Spleen (tissue), 11 donors: ENCODE measurements around the gene ZC3H8. TPM values are rescaled to one million over a fixed set of nuclear protein-coding genes. Genes with fewer than 3 reads are reported as not detected.

Experiments
- DNase-seq: peaks from one replicate; pipeline ENCODE4 v3.0.0-alpha.2; 2020
- H3K27ac ChIP-seq, 8 donors: fragments of 200-600 bp; sonication (generic) in 7 of 8; 1 replicate in 4 of 8; 2 replicates in 4 of 8; pipeline versions ENCODE4 v1.5.0 to v1.8.0; 2016 to 2021; ENCODE audit warnings: inconsistent platforms in 4 of 8, mild to moderate bottlenecking in 4 of 8, moderate library complexity in 1 of 8
- H3K27me3 ChIP-seq, 7 donors: fragments of 200-600 bp; sonication (generic) in 6 of 7; replicated peaks in 1 of 7; 1 replicate in 4 of 7; 2 replicates in 3 of 7; pipeline versions ENCODE4 v1.5.0 to v1.8.0; 2016 to 2021; ENCODE audit warnings: inconsistent platforms in 3 of 7, mild to moderate bottlenecking in 1 of 7
- H3K36me3 ChIP-seq, 6 donors: fragments of 200-600 bp; sonication (generic) in 5 of 6; 1 replicate in 4 of 6; 2 replicates in 2 of 6; pipeline versions ENCODE4 v1.5.0 to v1.8.0; 2016 to 2021; ENCODE audit warnings: inconsistent platforms in 2 of 6
- H3K4me1 ChIP-seq, 6 donors: fragments of 200-600 bp; sonication (generic) in 5 of 6; 1 replicate in 3 of 6; 2 replicates in 3 of 6; pipeline versions ENCODE4 v1.5.0 to v1.8.0; 2016 to 2021; ENCODE audit warnings: inconsistent platforms in 3 of 6
- H3K4me3 ChIP-seq, 8 donors: fragments of 200-600 bp; sonication (generic) in 7 of 8; 1 replicate in 4 of 8; 2 replicates in 4 of 8; pipeline versions ENCODE4 v1.5.0 to v1.8.0; 2016 to 2021; ENCODE audit warnings: inconsistent platforms in 4 of 8, mild to moderate bottlenecking in 4 of 8, moderate library complexity in 2 of 8
- H3K9me3 ChIP-seq, 8 donors: fragments of 200-600 bp; sonication (generic) in 7 of 8; 1 replicate in 4 of 8; 2 replicates in 4 of 8; pipeline versions ENCODE4 v1.5.0 to v1.8.0; 2016 to 2021; ENCODE audit warnings: inconsistent platforms in 4 of 8
- POLR2A ChIP-seq, 3 donors: fragments of 450-650 bp; IDR thresholded peaks; one replicate each; pipeline ENCODE4 v1.5.1; 2017; ENCODE audit warnings: antibody characterized with exemption in 3 of 3, mild to moderate bottlenecking in 1 of 3
- POLR2AphosphoS5 ChIP-seq, 3 donors: sonication (generic); formaldehyde crosslinking; IDR thresholded peaks; one replicate each; pipeline ENCODE4 v1.5.1; 2017; ENCODE audit warnings: antibody characterized with exemption in 3 of 3
- WGBS, 5 donors: extraction: QIAGEN DNeasy Blood & Tissue Kit in 3 of 5; methylation state at CpG; one replicate each; pipeline versions ENCODE4 v1.1.5 to v1.1.7; 2013 to 2018; 5-methylcytosine and 5-hydroxymethylcytosine counted together
- intact Hi-C: fragments of 100-400 bp; cut with DNase I; formaldehyde crosslinking; loops from one replicate; pipeline ENCODE4 v1.15.0; 2023; ENCODE audit warnings: low total_unique reads
- polyA plus RNA-seq, 3 donors: library from polyadenylated mRNA; stranded (reverse); fragments of 200-250 nt; gene quantifications; one replicate each; pipeline ENCODE4 v1.2.1, GENCODE V29; 2013
- total RNA-seq, 7 donors: library from RNA; depleted of rRNA in 3 of 7; stranded (reverse); fragments of >200 nt in 3 of 7; fragmentation: NEBNext Ultra II Directional in 4 of 7; extraction: Animal tissue kit (Norgen Biotek cat#: 25700) in 4 of 7; gene quantifications; one replicate each; pipeline versions ENCODE4 v1.1.0 to v1.2.1, GENCODE V29; 2016 to 2021
- TF ChIP-seq, protein P1 (sequence below), 11 experiments: fragments of 200-600 bp in 7 of 11; fragments of 450-650 bp in 4 of 11; sonication (generic) in 4 of 11; IDR thresholded peaks in 8 of 11; conservative IDR thresholded peaks in 3 of 11; 1 replicate in 7 of 11; 2 replicates in 4 of 11; pipeline versions ENCODE4 v1.4.0 to v1.8.0; 2016 to 2021; ENCODE audit warnings: antibody characterized with exemption in 11 of 11, inconsistent platforms in 4 of 11, mild to moderate bottlenecking in 1 of 11
- donor health status: healthy with polysubstance abuse.
- donor health status: DM: no; HTN: no; CAD: no; lungs with moderate emphysema.
- donor health status: DM: no; HTN: no; CAD: no.
- donor health status: Bipolar disorder and iron deficiency.
- donor health status: healthy.
- donor health status: DM: no; HTN: no; CAD: no.
- donor health status: DM: yes; HTN: yes; CAD: no.

The ZC3H8 gene
- total and polyA plus RNA-seq, 10 donors, result 5.7 to 70.5 (median 13.2) TPM

DNA sequence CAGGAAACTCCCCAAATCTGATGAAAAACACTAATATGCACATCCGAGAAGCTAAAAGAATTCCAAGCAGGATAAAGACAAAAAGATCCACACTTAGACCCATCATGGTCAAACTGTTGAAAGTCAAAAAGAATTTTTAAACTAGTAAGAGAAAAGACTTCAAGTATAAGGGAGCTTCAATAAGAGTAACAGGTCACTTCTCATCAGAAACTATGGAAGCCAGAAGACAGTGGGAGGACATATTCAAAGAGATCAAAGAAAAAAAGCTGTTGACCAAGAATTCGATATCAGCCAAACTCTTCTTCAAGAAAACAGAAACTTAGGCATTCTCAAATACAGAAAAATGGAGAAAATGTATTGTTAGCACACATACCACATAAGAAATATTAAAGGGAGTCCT is 50.4 kb downstream of the ZC3H8 start:
- TF ChIP-seq, protein P1, sequence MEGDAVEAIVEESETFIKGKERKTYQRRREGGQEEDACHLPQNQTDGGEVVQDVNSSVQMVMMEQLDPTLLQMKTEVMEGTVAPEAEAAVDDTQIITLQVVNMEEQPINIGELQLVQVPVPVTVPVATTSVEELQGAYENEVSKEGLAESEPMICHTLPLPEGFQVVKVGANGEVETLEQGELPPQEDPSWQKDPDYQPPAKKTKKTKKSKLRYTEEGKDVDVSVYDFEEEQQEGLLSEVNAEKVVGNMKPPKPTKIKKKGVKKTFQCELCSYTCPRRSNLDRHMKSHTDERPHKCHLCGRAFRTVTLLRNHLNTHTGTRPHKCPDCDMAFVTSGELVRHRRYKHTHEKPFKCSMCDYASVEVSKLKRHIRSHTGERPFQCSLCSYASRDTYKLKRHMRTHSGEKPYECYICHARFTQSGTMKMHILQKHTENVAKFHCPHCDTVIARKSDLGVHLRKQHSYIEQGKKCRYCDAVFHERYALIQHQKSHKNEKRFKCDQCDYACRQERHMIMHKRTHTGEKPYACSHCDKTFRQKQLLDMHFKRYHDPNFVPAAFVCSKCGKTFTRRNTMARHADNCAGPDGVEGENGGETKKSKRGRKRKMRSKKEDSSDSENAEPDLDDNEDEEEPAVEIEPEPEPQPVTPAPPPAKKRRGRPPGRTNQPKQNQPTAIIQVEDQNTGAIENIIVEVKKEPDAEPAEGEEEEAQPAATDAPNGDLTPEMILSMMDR (IDR thresholded peaks at IDR 0.05 in 8 of 11, conservative IDR thresholded peaks at IDR 0.05 in 3 of 11), result no peak
- Histone ChIP-seq H3K9me3 (peaks cover 5 to 40% (median 31%) of the 10 kb centered on the region in 8 donors), H3K36me3 (no peaks in the 10 kb centered on the region), H3K4me3 (no peak overlapping the region), H3K27me3 (no peaks in the 10 kb centered on the region), H3K27ac (no peak overlapping the region), H3K4me1 (no peaks in the 10 kb centered on the region)
- WGBS, 5 donors, result 87 to 98% (median 94%) methylated on average over 2 of the region's 2 CpGs
- no peak for DNase-seq
- intact Hi-C loops, result no loop called here

DNA sequence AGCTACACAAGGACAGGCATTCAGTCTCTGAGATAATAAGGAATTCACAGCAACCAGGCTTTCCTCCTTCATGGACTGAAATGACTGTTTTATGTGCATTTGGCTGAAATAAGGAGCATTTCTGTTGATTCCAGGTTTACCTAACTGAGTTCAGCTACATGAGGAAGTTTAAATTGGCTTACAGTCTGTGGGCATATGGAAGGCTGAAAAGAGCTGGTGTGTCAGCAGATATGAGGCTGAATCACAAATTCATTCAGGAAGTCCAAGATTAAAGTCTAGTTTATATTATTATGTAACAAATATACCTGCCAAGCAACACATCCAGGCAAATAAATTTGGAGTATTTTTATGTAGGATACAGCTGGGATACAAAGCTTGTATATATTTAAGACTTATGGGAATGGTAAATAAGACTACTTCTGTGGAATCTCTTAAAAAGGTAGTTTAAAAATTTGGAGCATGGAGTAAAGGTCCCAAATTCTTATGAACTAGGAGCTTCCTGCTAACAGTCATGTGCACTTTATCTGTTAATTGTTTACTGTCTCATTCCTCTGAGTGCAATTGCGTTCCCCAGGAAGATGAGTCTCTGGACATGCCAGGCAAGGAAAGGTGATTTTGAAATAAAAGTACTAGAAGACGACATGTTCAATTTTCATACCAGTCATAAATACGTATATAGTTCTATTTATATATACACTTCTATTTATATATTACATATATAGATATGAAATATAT is 53.0 kb downstream of the ZC3H8 start:
- Histone ChIP-seq H3K36me3 (no peaks in the 10 kb centered on the region), H3K9me3 (peaks cover 5 to 40% (median 30%) of the 10 kb centered on the region in 8 donors), H3K27ac (no peak overlapping the region), H3K27me3 (no peaks in the 10 kb centered on the region), H3K4me3 (no peak overlapping the region), H3K4me1 (no peaks in the 10 kb centered on the region)
- no peak for DNase-seq
- TF ChIP-seq POLR2AphosphoS5 (IDR thresholded peaks at IDR 0.05) (no peak), POLR2A (IDR thresholded peaks at IDR 0.05) (no peak)
- TF ChIP-seq, protein P1 (IDR thresholded peaks at IDR 0.05 in 8 of 11, conservative IDR thresholded peaks at IDR 0.05 in 3 of 11), result no peak
- 87 to 95% (median 90%) methylated on average over 3 of the region's 3 CpGs for WGBS, 5 donors
- intact Hi-C loops, result no loop called here

DNA sequence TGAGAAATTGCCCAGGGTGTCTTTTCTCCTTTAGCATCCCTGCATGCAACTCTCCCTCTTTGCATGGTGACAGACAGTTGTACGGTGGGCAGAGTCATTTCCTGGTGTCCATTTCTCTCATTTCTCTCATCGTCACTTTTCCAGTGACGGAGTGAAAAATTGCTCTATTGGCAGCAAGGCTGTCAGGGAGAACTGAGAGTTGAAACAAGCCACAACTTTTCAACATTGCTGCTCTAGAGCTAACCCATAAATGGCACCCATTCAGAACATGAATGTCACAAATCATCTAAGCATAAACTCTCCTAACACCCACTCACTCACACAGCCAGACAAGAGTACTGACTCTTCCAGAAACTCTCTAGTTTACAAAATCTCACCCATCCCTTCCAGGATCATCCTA is 55.7 kb downstream of the ZC3H8 start:
- WGBS, 5 donors, result 53 to 81% (median 77%) methylated on average over 3 of the region's 3 CpGs
- Histone ChIP-seq H3K27ac (no peak overlapping the region), H3K27me3 (no peaks in the 10 kb centered on the region), H3K9me3 (peaks cover 0 to 23% (median 15%) of the 10 kb centered on the region in 8 donors), H3K4me1 (no peaks in the 10 kb centered on the region), H3K4me3 (no peak overlapping the region), H3K36me3 (no peaks in the 10 kb centered on the region)
- TF ChIP-seq, protein P1 (IDR thresholded peaks at IDR 0.05 in 8 of 11, conservative IDR thresholded peaks at IDR 0.05 in 3 of 11), result no peak
- no peak for TF ChIP-seq POLR2AphosphoS5 (IDR thresholded peaks at IDR 0.05)
- TF ChIP-seq POLR2A (IDR thresholded peaks at IDR 0.05), result no peak
- DNase-seq, result no peak
- intact Hi-C loops, result no loop called here

DNA sequence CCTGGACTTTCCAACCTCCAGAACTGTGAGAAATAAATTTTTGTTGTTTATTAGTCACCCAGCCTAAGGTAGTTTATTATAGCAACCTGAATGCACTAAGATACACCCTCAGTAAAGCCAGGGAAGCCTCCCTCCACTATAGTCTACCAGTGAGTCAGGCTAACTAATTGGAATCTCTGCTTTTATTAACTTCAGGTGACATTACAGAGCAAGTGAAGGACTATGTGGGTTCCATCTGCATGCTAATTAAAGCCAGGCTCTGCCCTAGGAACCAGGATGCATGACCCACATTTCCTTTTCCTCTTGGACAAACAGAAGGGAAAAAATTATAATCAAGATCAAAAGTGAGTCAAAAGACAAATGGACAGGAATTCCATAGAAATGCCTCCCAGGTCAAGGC is 56.1 kb downstream of the ZC3H8 start:
- peaks cover 0 to 19% (median 11%) of the 10 kb centered on the region in 8 donors for H3K9me3 ChIP-seq
- no peaks in the 10 kb centered on the region for H3K36me3 ChIP-seq
- TF ChIP-seq, protein P1 (IDR thresholded peaks at IDR 0.05 in 8 of 11, conservative IDR thresholded peaks at IDR 0.05 in 3 of 11), result no peak
- TF ChIP-seq POLR2A (IDR thresholded peaks at IDR 0.05), result no peak
- TF ChIP-seq POLR2AphosphoS5 (IDR thresholded peaks at IDR 0.05), result no peak
- no peaks in the 10 kb centered on the region for H3K4me1 ChIP-seq
- intact Hi-C loops, result no loop called here
- H3K27ac ChIP-seq, result no peak overlapping the region
- H3K4me3 ChIP-seq, result no peak overlapping the region
- no peaks in the 10 kb centered on the region for H3K27me3 ChIP-seq
- no peak for DNase-seq
